GM12892 (cell line): ENCODE results near the gene FARP1.

Source experiments
- POLR2A ChIP-seq: IDR thresholded peaks from 2 replicates; pipeline ENCODE4 v1.6.1; 2011; ENCODE audit warnings: low read depth, low read length, control low read depth
- POLR2AphosphoS5 ChIP-seq: IDR thresholded peaks from 2 replicates; pipeline ENCODE4 v1.6.1; 2011; ENCODE audit warnings: low read depth, low read length, control low read depth
- TAF1 ChIP-seq: IDR thresholded peaks from 2 replicates; pipeline ENCODE4 v1.6.1; 2011; ENCODE audit warnings: low read depth, mild to moderate bottlenecking, control low read depth, low read length, borderline replicate concordance

GRCh38 chr13:98384739-98385138 lies 241.8 kb downstream of the FARP1 start:
- no peak for TF ChIP-seq POLR2A
- TF ChIP-seq POLR2AphosphoS5, result no peak
- no peak for TF ChIP-seq TAF1
